Fibroblast of gingiva (primary cell): ENCODE results near the gene KPNA4.
"Not testable (repeated sequence)": the region's sequence is repeated elsewhere in the genome, so short reads cannot be mapped to it uniquely, and the experiment has no call there.

Experiments used
- DNase-seq: peaks from one replicate; pipeline ENCODE4 v3.0.0-alpha.2; 2011; ENCODE audit warnings: low read depth

Gene KPNA4

GRCh38 chr3:160486459-160486869 is 78.9 kb downstream of the KPNA4 start:
- DNase-seq = peak; percentile 51

DNA sequence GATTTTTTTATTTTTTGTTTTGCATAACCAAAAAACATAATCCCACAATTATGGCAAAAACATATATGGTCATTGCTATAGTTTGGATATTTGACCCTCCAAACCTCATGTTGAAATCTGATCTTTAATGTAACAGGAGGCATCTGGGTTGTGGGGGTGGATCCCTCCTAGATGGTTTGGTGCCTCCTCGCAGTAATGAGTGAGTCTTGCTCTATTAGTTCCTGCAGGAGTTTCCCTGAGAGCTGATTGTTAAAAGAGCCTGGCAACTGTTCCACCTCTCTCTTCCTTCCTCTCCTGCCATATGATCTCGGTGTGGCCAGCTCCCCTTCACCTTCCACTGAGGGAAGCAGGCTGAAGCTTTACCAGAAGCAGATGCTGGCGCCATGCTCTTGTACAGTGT is 82.6 kb downstream of the KPNA4 start:
- DNase-seq = no peak

GRCh38 chr3:160481856-160482255 is 83.5 kb downstream of the KPNA4 start:
- no peak for DNase-seq

- no peak for DNase-seq
These were observed 84.4 kb downstream of the KPNA4 start for GRCh38 chr3:160480931-160481330.

DNA sequence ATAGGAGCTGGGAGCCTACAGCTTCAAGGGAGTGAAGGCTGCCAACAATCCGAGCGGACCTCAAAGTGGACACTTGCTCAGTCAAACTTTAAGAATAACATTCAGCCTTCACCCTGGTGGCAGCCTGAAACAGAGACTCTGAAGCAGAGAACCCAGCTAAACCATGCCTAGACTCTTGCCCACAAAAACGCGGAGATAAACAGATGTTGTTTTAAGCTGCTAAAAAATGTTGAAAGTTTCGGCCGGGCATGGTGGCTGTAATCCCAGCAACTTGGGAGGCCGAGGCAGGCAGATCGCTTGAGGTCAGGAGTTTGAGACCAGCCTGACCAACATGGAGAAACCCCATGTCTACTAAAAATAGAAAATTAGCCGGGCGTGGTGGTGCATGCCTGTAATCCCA is 86.0 kb downstream of the KPNA4 start:
- DNase-seq = no peak

- DNase-seq = peak; percentile 54
These were observed 87.0 kb downstream of the KPNA4 start for GRCh38 chr3:160478338-160478737.

- DNase-seq = no peak
These were observed 87.6 kb downstream of the KPNA4 start for GRCh38 chr3:160477750-160478149.

DNA sequence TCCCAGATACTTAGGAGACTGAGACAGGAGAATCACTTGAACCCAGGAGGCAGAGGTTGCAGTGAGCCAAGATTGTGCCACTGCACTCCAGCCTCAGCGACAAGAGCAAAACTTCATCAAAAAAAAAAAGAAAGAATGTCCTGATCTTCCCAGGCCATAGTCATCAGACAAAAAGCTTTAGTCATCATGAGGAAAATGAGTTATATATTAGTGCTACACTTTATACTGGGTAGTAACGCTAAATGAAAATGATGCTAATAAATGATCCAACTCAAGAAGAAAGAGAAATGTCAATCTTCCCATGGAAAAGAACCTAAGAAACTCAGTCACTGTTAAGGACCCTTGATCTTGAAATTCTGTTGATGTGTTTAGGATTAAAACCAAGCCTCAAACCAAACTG is 89.5 kb downstream of the KPNA4 start:
- no peak for DNase-seq

DNA sequence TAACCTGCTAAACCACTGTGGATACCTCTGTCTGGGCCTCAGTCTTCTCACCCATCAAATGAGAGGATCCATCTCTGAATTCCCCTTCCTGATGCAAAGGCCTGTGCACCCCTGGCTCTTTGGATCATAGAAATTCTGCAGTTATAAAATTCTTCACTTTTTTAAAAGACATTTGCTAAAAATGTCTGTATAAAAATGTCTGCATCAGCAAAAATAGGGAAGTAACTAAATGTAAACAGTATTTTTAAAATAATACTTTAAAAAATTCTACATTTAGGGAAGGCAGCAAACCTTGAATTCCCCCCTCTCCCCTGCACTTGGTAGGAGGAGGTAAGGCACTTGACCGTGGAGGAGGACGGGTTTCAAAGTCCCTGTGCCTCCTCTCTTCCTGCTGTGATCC is 90.2 kb downstream of the KPNA4 start:
- no peak for DNase-seq

DNA sequence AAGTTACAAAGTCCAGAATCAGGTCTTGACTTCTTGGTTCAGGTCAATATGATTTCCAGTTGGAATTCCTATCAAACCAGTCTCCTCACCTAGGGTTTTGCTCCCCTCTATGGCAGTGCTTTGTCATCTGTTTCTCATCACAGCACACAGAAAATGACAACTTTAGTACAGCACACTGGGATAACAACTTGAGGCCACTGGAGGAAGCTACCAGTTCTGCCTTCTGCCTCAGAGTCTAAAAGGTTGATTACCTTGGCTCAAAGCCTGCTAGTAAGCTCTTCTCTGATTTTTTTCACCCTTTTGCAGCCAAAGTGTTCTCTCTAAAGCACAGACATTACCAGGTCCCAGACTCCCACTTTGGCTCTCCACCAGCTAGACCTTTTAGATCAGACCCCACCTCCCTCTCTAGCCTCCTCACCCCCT is 90.9 kb downstream of the KPNA4 start:
- peak; percentile 36 for DNase-seq

DNA sequence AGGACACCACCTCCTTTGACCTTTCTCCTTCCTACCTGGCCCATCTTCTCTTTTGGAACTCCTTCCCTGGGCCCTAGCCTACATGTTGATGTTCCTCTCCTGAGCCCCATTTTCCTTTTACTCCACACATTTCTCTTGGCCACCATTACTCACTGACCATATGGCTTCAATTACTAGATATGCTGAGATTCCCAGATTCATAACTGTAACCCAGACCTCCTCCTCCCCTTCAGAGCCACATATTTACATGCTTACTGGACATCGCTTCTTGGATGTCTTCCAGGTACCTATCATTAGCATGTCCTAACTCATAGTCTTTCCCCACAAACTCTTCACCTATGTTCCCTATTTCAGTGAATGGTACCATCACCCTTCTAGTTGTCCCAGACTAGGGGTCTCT is 91.4 kb downstream of the KPNA4 start:
- peak; percentile 94 for DNase-seq

DNA sequence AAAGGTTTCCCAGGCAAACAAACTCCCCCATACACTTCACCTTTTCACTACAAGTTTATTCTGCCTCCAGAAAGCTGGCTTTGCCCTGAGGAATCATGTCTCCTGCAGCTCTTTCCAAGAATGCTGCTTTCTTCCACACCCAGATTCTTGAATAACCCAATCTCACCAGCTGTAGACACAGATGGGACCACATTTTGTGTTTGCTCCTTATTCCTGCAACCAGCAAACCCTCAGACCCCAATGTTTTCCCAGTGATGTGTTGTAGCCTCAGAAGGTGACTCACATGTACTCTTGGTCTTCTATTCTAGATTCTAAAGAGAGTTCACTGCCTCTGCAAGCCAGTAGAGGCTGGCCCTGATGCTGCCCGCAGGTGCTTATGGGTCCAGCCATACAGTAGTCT is 92.2 kb downstream of the KPNA4 start:
- no peak for DNase-seq

DNA sequence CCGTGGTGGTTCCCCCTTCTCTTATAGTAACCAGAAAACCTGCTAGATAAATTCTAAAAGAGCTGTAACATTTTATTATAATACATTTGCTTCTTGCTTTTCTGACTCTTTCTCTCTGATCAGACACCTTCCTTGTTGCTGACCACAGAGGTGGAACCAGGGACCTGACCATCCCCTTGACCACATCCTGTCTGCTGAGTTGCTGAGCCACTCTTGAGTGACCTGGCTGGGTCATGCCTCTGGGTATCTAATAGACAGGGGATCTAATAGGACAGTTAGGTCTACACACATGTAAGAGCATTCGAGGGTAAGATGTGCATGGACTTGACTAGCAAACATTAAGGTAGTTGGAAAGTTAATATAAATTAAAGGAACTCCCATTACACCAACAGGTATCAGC is 93.0 kb downstream of the KPNA4 start:
- no peak for DNase-seq

DNA sequence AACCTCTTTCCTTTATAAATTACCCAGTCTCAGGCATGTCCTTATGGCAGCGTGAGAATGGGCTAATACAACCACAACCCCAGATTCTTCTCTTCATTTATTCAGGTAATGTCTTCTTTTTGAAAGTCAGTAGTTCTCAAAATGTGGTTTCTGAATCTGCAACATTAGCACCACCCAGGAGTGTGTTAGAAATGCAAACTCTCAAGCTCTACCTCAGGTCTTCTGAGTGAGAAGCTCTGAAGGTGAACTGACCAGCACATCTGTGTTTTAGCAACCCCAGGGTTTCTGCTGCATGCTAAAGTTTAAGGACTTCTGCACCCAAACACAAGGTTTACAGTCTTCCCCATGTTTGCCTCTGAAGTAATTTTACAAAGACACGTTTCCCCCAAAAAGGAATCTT is 93.5 kb downstream of the KPNA4 start:
- no peak for DNase-seq

- DNase-seq = no peak
These were observed 95.2 kb downstream of the KPNA4 start for GRCh38 chr3:160470181-160470580.

GRCh38 chr3:160464971-160465370 is 100.4 kb downstream of the KPNA4 start:
- no peak for DNase-seq

GRCh38 chr3:160464321-160464720 is 101.0 kb downstream of the KPNA4 start:
- no peak for DNase-seq

- no peak for DNase-seq
These were observed 105.3 kb downstream of the KPNA4 start for GRCh38 chr3:160460033-160460432.

- no peak for DNase-seq
These were observed 105.9 kb downstream of the KPNA4 start for GRCh38 chr3:160459450-160459970.

GRCh38 chr3:160458151-160458550 is 107.2 kb downstream of the KPNA4 start:
- DNase-seq = no peak

- no peak for DNase-seq
These were observed 109.5 kb downstream of the KPNA4 start for GRCh38 chr3:160455846-160456245.

- DNase-seq = no peak
These were observed 110.4 kb downstream of the KPNA4 start for GRCh38 chr3:160454995-160455394.

DNA sequence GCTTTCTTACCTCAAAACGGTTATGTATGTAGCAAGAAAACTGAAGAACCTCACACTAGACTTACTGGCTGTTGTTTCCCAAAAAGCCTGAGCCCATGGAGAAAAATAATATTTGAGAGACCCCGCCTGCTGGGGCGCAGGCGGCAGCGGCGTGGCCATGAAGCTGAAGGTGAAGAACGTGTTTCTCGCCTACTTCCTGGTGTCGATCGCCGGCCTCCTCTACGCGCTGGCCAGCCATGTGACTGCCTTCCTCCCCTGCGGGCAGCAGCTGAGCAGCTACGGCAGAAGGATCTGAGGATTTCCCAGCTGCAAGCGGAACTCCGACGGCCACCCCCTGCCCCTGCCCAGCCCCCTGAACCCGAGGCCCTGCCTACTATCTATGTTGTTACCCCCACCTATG is 113.1 kb downstream of the KPNA4 start:
- not testable (repeated sequence) for DNase-seq

DNA sequence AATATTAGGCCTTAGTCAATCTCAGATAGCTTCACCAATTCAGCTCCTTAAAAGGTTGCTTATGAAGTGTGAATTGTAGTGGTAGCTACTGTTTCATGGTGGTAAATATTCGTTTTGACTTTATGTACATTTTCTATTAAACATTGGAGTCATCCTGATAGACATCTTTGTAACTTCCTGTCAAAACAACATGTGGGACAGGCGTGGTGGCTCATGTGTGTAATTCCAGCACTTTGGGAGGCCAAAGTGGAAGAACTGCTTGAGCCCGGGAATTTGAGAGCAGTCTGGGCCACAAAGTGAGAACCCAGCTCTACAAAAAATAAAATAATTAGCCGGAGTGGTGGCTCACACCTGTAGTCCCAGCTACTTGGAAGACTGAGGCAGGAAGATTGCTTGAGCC is 113.8 kb downstream of the KPNA4 start:
- no peak for DNase-seq

DNA sequence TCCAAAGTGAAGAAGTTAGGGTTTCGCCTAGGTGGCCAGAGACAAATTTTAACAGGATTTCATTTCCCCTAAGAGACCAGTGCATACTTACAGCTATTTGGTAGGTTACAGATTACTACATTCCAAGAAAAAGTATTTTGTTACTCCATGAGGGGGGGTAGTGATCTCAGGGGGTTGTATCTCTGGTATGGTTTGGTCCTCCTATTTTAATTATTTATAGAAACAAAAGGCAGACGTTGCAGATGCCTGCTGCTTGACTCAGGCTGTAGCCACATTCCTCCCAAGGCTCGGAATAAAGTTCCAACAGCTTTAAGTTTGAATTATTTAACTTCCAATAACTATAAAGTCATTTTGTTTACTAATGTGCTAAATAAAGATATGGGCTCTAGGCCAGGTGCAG is 114.5 kb downstream of the KPNA4 start:
- peak; percentile 92 for DNase-seq
